ENCODE data around the gene POLR3C. TPM values are rescaled to one million over a fixed set of nuclear protein-coding genes. Genes with fewer than 3 reads are reported as not detected.
"Not testable (repeated sequence)": the region's sequence is repeated elsewhere in the genome, so short reads cannot be mapped to it uniquely, and the experiment has no call there.

POLR3C gene
- total RNA-seq, 1 donor from 2014 or later, result 11.4 TPM

- ATAC-seq, result no peak
- intact Hi-C loops (cut with DNase I), result no loop called here
These were observed 17.2 kb upstream of the POLR3C start for GRCh38 chr1:145806844-145807243.

GRCh38 chr1:145812977-145813810, 10.8 kb upstream of the POLR3C start:
- DNase-seq (ENCODE audit: missing footprints); intact Hi-C loops (cut with DNase I); ATAC-seq: not testable (repeated sequence)

More at GRCh38 chr1:145806844-145807243, 17.2 kb upstream of the POLR3C start:
- no peak for DNase-seq (ENCODE audit: missing footprints)

GRCh38 chr1:145818095-145818494, 5.9 kb upstream of the POLR3C start:
- intact Hi-C loops (cut with DNase I); ATAC-seq; DNase-seq (ENCODE audit: missing footprints): not testable (repeated sequence)

- DNase-seq (ENCODE audit: missing footprints); ATAC-seq: not testable (repeated sequence)
- intact Hi-C loops (cut with DNase I), result loop anchor here (5.0 to 10.0 kb wide), 2 partner anchors 41 to 78 kb away; no protein-coding TSS in a partner anchor
These were observed 1.1 kb upstream of the POLR3C start for GRCh38 chr1:145822779-145823331.

- ATAC-seq, result no peak
- intact Hi-C loops (cut with DNase I), result loop anchor here (5.0 to 10.0 kb wide), 2 partner anchors 42 to 80 kb away; no protein-coding TSS in a partner anchor
- no peak for DNase-seq (ENCODE audit: missing footprints)
These were observed 471 bp downstream of the POLR3C start for GRCh38 chr1:145824499-145824842.

GRCh38 chr1:145826030-145826429, 2.0 kb downstream of the POLR3C start:
- intact Hi-C loops (cut with DNase I), result loop anchor here (10.0 kb wide), 1 partner anchor 81 kb away; no protein-coding TSS in a partner anchor
- ATAC-seq (no peak), DNase-seq (ENCODE audit: missing footprints) (no peak)

- no peak for ATAC-seq
- intact Hi-C loops (cut with DNase I), result loop anchor here (10.0 kb wide), 1 partner anchor 83 kb away; no protein-coding TSS in a partner anchor
- DNase-seq (ENCODE audit: missing footprints), result no peak
These were observed 4.0 kb downstream of the POLR3C start for GRCh38 chr1:145827966-145828365.

- DNase-seq (ENCODE audit: missing footprints), result no peak
- no peak for ATAC-seq
- intact Hi-C loops (cut with DNase I), result loop anchor here (10.0 kb wide), 1 partner anchor 84 kb away; no protein-coding TSS in a partner anchor
These were observed 4.5 kb downstream of the POLR3C start for GRCh38 chr1:145828367-145829026.

- ATAC-seq; DNase-seq (ENCODE audit: missing footprints); intact Hi-C loops (cut with DNase I): not testable (repeated sequence)
These were observed 6.8 kb downstream of the POLR3C start for GRCh38 chr1:145830810-145831209.

- intact Hi-C loops (cut with DNase I), result no loop called here
- DNase-seq (ENCODE audit: missing footprints) (no peak), ATAC-seq (no peak)
These were observed 13.7 kb downstream of the POLR3C start for GRCh38 chr1:145837656-145838055.

- no peak for ATAC-seq
- intact Hi-C loops (cut with DNase I), result no loop called here
- no peak for DNase-seq (ENCODE audit: missing footprints)
These were observed 19.0 kb downstream of the POLR3C start for GRCh38 chr1:145843031-145843430.

- peak; percentile 33 for ATAC-seq
- DNase-seq (ENCODE audit: missing footprints), result no peak
- intact Hi-C loops (cut with DNase I), result loop anchor here (2.0 to 5.0 kb wide), 2 partner anchors 117 to 168 kb away; partner anchors contain the start of genes ANKRD34A and POLR3GL
These were observed 21.1 kb downstream of the POLR3C start for GRCh38 chr1:145845144-145845513.

GRCh38 chr1:145845514-145846161, 21.6 kb downstream of the POLR3C start, which contains the start of gene NUDT17:
NUDT17 (plus strand) TSS chr1:145845630; CDS start chr1:145845641, 11 bp downstream.
- intact Hi-C loops (cut with DNase I), result loop anchor here (1.0 to 5.0 kb wide), 3 partner anchors 65 to 167 kb away; partner anchors contain the start of genes ANKRD34A, ITGA10 and POLR3GL

GRCh38 chr1:145846201-145846612, 22.2 kb downstream of the POLR3C start:
- ATAC-seq, result peak; percentile 40
- intact Hi-C loops (cut with DNase I), result loop anchor here (1.0 to 5.0 kb wide), 2 partner anchors 64 to 116 kb away; partner anchors contain the start of genes ANKRD34A, ITGA10 and POLR3GL

More at GRCh38 chr1:145845514-145846161, 21.6 kb downstream of the POLR3C start, which contains the start of gene NUDT17:
- DNase-seq (ENCODE audit: missing footprints) (peak; percentile 94), ATAC-seq (peak; percentile 87)

GRCh38 chr1:145847827-145848226, 23.8 kb downstream of the POLR3C start:
- DNase-seq (ENCODE audit: missing footprints) (no peak), ATAC-seq (no peak)
- intact Hi-C loops (cut with DNase I), result loop anchor here (5.0 kb wide), 1 partner anchor 114 kb away; the partner anchor contains the start of genes ANKRD34A and POLR3GL

More at GRCh38 chr1:145846201-145846612, 22.2 kb downstream of the POLR3C start:
- no peak for DNase-seq (ENCODE audit: missing footprints)

- ATAC-seq (no peak), DNase-seq (ENCODE audit: missing footprints) (no peak)
- intact Hi-C loops (cut with DNase I), result loop anchor here (5.0 kb wide), 1 partner anchor 113 kb away; the partner anchor contains the start of genes ANKRD34A and POLR3GL
These were observed 25.6 kb downstream of the POLR3C start for GRCh38 chr1:145849356-145850160.

GRCh38 chr1:145855426-145855948, 31.5 kb downstream of the POLR3C start:
- intact Hi-C loops (cut with DNase I), result no loop called here
- ATAC-seq, result no peak
- DNase-seq (ENCODE audit: missing footprints), result no peak

Data from Right ventricle myocardium inferior (tissue), 1 donor.